Fibroblast of the aortic adventitia (primary cell): ENCODE results near the gene APOL4. TPM values are rescaled to one million over a fixed set of nuclear protein-coding genes. Genes with fewer than 3 reads are reported as not detected.

Experiments
- DNase-seq: peaks from one replicate; pipeline ENCODE4 v3.0.0-alpha.2; 2010; ENCODE audit warnings: low read depth
- H3K4me3 ChIP-seq: 2 replicates; pipeline ENCODE4 v1.5.1; 2011; ENCODE audit warnings: low read depth, mild to moderate bottlenecking, control low read depth, low read length, moderate library complexity
- total RNA-seq: library from RNA; depleted of rRNA; stranded (reverse); fragments of >200 nt; gene quantifications from 2 replicates; pipeline ENCODE4 v1.2.3, GENCODE V29; 2012; ENCODE audit warnings: low replicate concordance
- TF ChIP-seq, protein P1 (sequence below): IDR thresholded peaks from 2 replicates; pipeline ENCODE4 v1.5.1; 2011; ENCODE audit warnings: mild to moderate bottlenecking, low read length, control low read depth, inconsistent platforms; ENCODE audit not compliant: insufficient read depth

The APOL4 gene
- total RNA-seq, 1 donor, result 2.0 TPM

GRCh38 chr22:36147196-36147791, 54.3 kb downstream of the APOL4 start:
- no peak for DNase-seq
- TF ChIP-seq, protein P1, sequence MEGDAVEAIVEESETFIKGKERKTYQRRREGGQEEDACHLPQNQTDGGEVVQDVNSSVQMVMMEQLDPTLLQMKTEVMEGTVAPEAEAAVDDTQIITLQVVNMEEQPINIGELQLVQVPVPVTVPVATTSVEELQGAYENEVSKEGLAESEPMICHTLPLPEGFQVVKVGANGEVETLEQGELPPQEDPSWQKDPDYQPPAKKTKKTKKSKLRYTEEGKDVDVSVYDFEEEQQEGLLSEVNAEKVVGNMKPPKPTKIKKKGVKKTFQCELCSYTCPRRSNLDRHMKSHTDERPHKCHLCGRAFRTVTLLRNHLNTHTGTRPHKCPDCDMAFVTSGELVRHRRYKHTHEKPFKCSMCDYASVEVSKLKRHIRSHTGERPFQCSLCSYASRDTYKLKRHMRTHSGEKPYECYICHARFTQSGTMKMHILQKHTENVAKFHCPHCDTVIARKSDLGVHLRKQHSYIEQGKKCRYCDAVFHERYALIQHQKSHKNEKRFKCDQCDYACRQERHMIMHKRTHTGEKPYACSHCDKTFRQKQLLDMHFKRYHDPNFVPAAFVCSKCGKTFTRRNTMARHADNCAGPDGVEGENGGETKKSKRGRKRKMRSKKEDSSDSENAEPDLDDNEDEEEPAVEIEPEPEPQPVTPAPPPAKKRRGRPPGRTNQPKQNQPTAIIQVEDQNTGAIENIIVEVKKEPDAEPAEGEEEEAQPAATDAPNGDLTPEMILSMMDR, result no peak
- no peak overlapping the region for H3K4me3 ChIP-seq

- no peak for DNase-seq
- TF ChIP-seq, protein P1, result no peak
- H3K4me3 ChIP-seq, result no peak overlapping the region
These were observed 55.7 kb downstream of the APOL4 start for GRCh38 chr22:36145881-36146280.

DNA sequence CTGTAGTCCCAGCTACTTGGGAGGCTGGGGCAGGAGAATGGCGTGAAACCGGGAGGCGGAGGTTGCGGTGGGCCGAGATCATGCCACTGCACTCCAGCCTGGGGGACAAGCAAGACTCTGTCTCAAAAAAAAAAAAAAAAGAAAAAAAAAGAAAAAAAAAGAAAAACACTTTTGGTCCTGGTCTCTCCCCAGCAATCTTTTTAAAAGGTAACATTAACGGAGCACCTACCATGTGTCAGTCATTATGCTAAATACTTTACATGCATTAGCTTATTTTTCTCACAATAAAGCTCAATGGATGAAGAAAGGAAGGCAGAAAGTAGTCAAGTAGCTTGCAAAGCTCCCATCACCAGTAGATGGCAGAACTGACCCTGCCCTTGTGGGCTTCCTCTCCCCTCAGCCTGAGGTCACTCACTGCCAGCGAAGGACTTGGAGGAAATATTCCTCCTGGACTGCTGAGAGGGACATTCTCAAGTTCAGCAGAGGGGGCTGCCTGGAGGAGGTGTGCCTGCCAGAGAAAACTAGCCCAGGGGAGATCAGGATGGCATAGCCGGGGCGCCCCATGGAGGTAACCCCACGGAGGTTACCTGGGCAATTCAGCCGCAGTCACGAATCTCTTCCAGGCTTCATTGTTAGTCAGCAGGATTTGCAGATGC, 56.6 kb downstream of the APOL4 start:
- H3K4me3 ChIP-seq, result no peak overlapping the region
- peak; percentile 82 for DNase-seq
- TF ChIP-seq, protein P1, result peak; percentile 84

GRCh38 chr22:36143956-36144355, 57.7 kb downstream of the APOL4 start:
- TF ChIP-seq, protein P1, result no peak
- H3K4me3 ChIP-seq, result no peak overlapping the region
- no peak for DNase-seq

DNA sequence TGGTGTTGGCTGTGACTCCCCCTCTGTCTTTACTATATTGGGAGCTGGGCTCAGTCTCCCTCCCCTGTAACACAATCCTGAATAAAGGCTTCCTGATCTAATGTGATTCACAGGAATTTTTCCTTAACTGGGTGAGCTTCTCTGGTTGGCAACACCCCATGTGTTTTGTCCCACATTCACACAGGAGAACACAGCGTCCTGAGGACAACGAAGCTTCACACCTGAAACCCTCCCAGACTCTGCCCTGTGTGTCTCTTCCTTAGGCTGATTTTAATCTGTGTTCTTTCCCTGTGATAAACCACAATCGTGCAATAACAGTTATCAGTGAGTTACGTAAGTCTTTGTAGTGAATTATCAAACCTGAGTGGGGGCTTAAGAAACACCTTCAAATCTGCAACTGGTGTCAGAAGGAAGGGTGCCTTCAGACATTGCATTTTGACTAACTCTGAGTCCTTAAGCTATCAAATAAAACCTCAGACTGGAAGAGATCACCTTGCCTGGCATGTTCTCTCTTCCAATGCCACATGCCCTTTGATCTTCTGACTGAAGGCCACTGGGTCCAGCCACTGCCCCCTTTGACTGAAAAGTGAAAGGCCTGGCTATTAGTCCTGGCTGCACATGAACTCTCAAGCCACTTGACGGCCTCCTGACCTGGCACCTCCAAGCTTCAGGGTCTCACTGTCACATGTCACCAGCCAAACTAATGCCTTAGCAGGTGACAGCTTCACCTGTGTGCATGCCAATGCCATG, 58.4 kb downstream of the APOL4 start:
- TF ChIP-seq, protein P1, result no peak
- DNase-seq, result no peak
- H3K4me3 ChIP-seq, result no peak overlapping the region

DNA sequence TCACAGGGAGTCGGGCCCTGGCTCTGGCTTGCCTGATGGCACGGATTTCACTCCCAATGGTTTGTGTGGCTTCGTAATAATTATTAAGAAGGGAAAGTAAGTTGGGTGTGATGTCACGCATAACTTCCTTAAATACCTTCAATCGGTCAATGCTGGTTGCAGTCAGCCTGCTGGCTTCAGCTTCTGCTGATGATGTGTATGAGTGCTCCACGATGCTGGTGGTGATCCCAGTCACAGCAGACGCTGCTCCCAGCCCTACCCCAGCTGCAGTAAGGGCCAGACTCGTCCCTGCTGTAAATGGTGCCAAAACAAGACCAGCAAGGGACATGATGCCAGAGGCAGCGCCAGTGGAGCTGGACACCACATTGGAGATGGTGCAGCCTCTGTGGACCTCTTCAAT, 60.1 kb downstream of the APOL4 start:
- TF ChIP-seq, protein P1, result no peak
- H3K4me3 ChIP-seq, result no peak overlapping the region
- no peak for DNase-seq

Other genes starting within 250 kb of the APOL4 start
- gene RBFOX2, start 173.0 kb downstream of the APOL4 start, total RNA-seq, result 85.8 and 187 TPM in 2 replicates
- gene APOL3, start 41.1 kb downstream of the APOL4 start, total RNA-seq, result 17.4 and 25.8 TPM in 2 replicates
- gene APOL2, start 37.7 kb upstream of the APOL4 start, total RNA-seq, result 45.2 and 228 TPM in 2 replicates
- 10.3 and 29.4 TPM in 2 replicates for gene APOL1, start 51.3 kb upstream of the APOL4 start, total RNA-seq
- gene MYH9, start 186.2 kb upstream of the APOL4 start, total RNA-seq, result 339 and 386 TPM in 2 replicates